Activated CD8-positive, alpha-beta memory T cell treated with anti-CD3 and anti-CD28 coated beads, Interleukin-2, amount 50 U/mL, for 48 hours (primary cell): Measurements from ENCODE around the gene UGT2B10.
"Not testable (repeated sequence)": the region's sequence is repeated elsewhere in the genome, so short reads cannot be mapped to it uniquely, and the experiment has no call there.

ENCODE experiments used
- DNase-seq: peaks from one replicate; pipeline ENCODE4 v3.0.0-alpha.2; 2020

The UGT2B10 gene

GRCh38 chr4:68815617-68816409, at the start of gene UGT2B10:
TSS of gene UGT2B10 (plus strand) at chr4:68815994. CDS start at chr4:68816020, 26 bp downstream.
- DNase-seq: not testable (repeated sequence)

GRCh38 chr4:68771836-68772235, 44.0 kb upstream of the UGT2B10 start:
- not testable (repeated sequence) for DNase-seq

GRCh38 chr4:68773699-68774098, 42.1 kb upstream of the UGT2B10 start:
- DNase-seq: no peak

GRCh38 chr4:68780232-68780631, 35.6 kb upstream of the UGT2B10 start:
- DNase-seq: no peak

GRCh38 chr4:68797048-68797447, 18.7 kb upstream of the UGT2B10 start:
- no peak for DNase-seq

- no peak for DNase-seq
These were observed 18.2 kb upstream of the UGT2B10 start for GRCh38 chr4:68797618-68798017.

GRCh38 chr4:68803013-68803412, 12.8 kb upstream of the UGT2B10 start:
- DNase-seq: no peak

GRCh38 chr4:68808060-68808459, 7.7 kb upstream of the UGT2B10 start:
- no peak for DNase-seq

- no peak for DNase-seq
These were observed 4.9 kb upstream of the UGT2B10 start for GRCh38 chr4:68810919-68811318.

GRCh38 chr4:68816410-68817265, 844 bp downstream of the UGT2B10 start:
- DNase-seq: not testable (repeated sequence)

GRCh38 chr4:68817386-68817785, 1.6 kb downstream of the UGT2B10 start:
- DNase-seq: no peak

GRCh38 chr4:68818030-68818462, 2.3 kb downstream of the UGT2B10 start:
- not testable (repeated sequence) for DNase-seq

GRCh38 chr4:68831642-68832041, 15.8 kb downstream of the UGT2B10 start:
- no peak for DNase-seq

GRCh38 chr4:68850293-68850692, 34.5 kb downstream of the UGT2B10 start:
- DNase-seq: no peak

GRCh38 chr4:68855771-68856170, 40.0 kb downstream of the UGT2B10 start:
- DNase-seq: no peak

GRCh38 chr4:68858039-68858438, 42.2 kb downstream of the UGT2B10 start:
- no peak for DNase-seq

- no peak for DNase-seq
These were observed 43.9 kb downstream of the UGT2B10 start for GRCh38 chr4:68859655-68860054.

GRCh38 chr4:68861057-68861456, 45.3 kb downstream of the UGT2B10 start:
- DNase-seq: no peak

- no peak for DNase-seq
These were observed 48.8 kb downstream of the UGT2B10 start for GRCh38 chr4:68864438-68865187.

GRCh38 chr4:68865188-68865638, 49.4 kb downstream of the UGT2B10 start:
- DNase-seq: no peak

- no peak for DNase-seq
These were observed 50.0 kb downstream of the UGT2B10 start for GRCh38 chr4:68865760-68866159.

- no peak for DNase-seq
These were observed 53.5 kb downstream of the UGT2B10 start for GRCh38 chr4:68869274-68869773.
